Breast epithelium (tissue), 3 donors: ENCODE data around the gene S100A7A.

Experiments
- POLR2A ChIP-seq: fragments of 450-650 bp; IDR thresholded peaks from one replicate; pipeline ENCODE4 v1.6.1; 2016; ENCODE audit warnings: antibody characterized with exemption, mild to moderate bottlenecking, moderate library complexity
- POLR2AphosphoS5 ChIP-seq, 3 donors: sonication (generic); formaldehyde crosslinking; IDR thresholded peaks; one replicate each; pipeline ENCODE4 v1.6.1; 2017; ENCODE audit warnings: antibody characterized with exemption in 3 of 3
- TF ChIP-seq, protein P1 (sequence below), 3 donors: fragments of 450-650 bp; IDR thresholded peaks; one replicate each; pipeline ENCODE4 v1.5.1; 2016 to 2017; ENCODE audit warnings: antibody characterized with exemption in 3 of 3, mild to moderate bottlenecking in 3 of 3, moderate library complexity in 3 of 3

GRCh38 chr1:153456396-153456795 is 40.1 kb downstream of the S100A7A start:
- TF ChIP-seq POLR2AphosphoS5 (IDR thresholded peaks at IDR 0.05), result no peak
- TF ChIP-seq, protein P1, sequence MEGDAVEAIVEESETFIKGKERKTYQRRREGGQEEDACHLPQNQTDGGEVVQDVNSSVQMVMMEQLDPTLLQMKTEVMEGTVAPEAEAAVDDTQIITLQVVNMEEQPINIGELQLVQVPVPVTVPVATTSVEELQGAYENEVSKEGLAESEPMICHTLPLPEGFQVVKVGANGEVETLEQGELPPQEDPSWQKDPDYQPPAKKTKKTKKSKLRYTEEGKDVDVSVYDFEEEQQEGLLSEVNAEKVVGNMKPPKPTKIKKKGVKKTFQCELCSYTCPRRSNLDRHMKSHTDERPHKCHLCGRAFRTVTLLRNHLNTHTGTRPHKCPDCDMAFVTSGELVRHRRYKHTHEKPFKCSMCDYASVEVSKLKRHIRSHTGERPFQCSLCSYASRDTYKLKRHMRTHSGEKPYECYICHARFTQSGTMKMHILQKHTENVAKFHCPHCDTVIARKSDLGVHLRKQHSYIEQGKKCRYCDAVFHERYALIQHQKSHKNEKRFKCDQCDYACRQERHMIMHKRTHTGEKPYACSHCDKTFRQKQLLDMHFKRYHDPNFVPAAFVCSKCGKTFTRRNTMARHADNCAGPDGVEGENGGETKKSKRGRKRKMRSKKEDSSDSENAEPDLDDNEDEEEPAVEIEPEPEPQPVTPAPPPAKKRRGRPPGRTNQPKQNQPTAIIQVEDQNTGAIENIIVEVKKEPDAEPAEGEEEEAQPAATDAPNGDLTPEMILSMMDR (IDR thresholded peaks at IDR 0.05), result no peak
- TF ChIP-seq POLR2A, result no peak
